Colonic mucosa (tissue), 4 donors: Measurements from ENCODE around the gene KIF16B. TPM values are rescaled to one million over a fixed set of nuclear protein-coding genes. Genes with fewer than 3 reads are reported as not detected.
"Not testable (repeated sequence)": the region's sequence is repeated elsewhere in the genome, so short reads cannot be mapped to it uniquely, and the experiment has no call there.

ENCODE experiments used
- DNase-seq: peaks from one replicate; pipeline ENCODE4 v3.0.0-alpha.2; 2020
- H3K27ac ChIP-seq: fragments of 200-600 bp; one replicate; pipeline ENCODE4 v1.8.0; 2021
- H3K27me3 ChIP-seq: fragments of 200-600 bp; one replicate; pipeline ENCODE4 v1.8.0; 2021
- H3K36me3 ChIP-seq: fragments of 200-600 bp; one replicate; pipeline ENCODE4 v1.8.0; 2021
- H3K4me1 ChIP-seq: fragments of 200-600 bp; one replicate; pipeline ENCODE4 v1.8.0; 2021; ENCODE audit warnings: mild to moderate bottlenecking
- H3K4me3 ChIP-seq: fragments of 200-600 bp; one replicate; pipeline ENCODE4 v1.8.0; 2021
- H3K9ac ChIP-seq, 2 donors: one replicate each; pipeline ENCODE4 v1.7.0; 2013; ENCODE audit warnings: control low read depth in 2 of 2, low read depth in 2 of 2, low read length in 2 of 2
- H3K9me3 ChIP-seq: fragments of 200-600 bp; one replicate; pipeline ENCODE4 v1.8.0; 2021
- CTCF ChIP-seq: fragments of 200-600 bp; IDR thresholded peaks from one replicate; pipeline ENCODE4 v1.8.0; 2022; ENCODE audit warnings: antibody characterized with exemption, mild to moderate bottlenecking
- intact Hi-C: fragments of 100-400 bp; cut with DNase I; formaldehyde crosslinking; loops from one replicate; pipeline ENCODE4 v1.14.1; 2022
- total RNA-seq, 2 donors: library from RNA; stranded (reverse); fragmentation: NEBNext Ultra II Directional in 1 of 2; extraction: Animal tissue kit (Norgen Biotek cat#: 25700) in 1 of 2; gene quantifications; one replicate each; pipeline ENCODE4 v1.2.1, GENCODE V29; 2021
- donor health status: healthy.
- donor health status: DM: no; HTN: no; CAD: no.
- donor health status: DM: no; HTN: no; CAD: no.

KIF16B gene
- total RNA-seq, 2 donors from 2014 or later = 41.6 to 68.7 TPM

GRCh38 chr20:16569246-16570153 is 3.7 kb downstream of the KIF16B start:
- TF ChIP-seq CTCF = no peak
- Histone ChIP-seq H3K36me3 (no peaks in the 10 kb centered on the region), H3K27me3 (no peaks in the 10 kb centered on the region), H3K9ac (no peak overlapping the region), H3K27ac (peak overlapping the region; percentile 52), H3K4me1 (no peaks in the 10 kb centered on the region), H3K4me3 (no peak overlapping the region), H3K9me3 (no peaks in the 10 kb centered on the region)
- intact Hi-C loops = loop anchor here (5.0 kb wide), 1 partner anchor 37 kb away; no protein-coding TSS in a partner anchor
- peak; percentile 68 for DNase-seq

DNA sequence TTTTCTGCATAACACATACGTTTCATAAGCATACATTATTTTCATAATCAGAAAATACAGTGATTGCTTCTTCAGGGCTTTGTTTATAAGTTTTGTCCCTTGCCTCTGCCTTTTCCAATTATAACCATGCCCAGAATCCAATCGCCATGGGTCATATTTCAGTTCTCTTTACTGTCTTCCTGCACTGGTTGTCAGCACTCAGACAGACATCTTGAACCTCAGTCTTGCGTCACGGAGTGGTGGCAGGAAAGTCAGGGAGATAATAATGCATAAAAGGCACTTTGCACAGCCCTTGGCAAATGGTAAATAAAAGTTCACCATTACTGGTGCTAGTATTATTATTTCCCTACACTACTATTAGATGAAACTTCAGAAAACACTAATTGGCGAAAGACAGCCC is 7.2 kb downstream of the KIF16B start:
- Histone ChIP-seq H3K9ac (no peak overlapping the region), H3K36me3 (no peaks in the 10 kb centered on the region), H3K9me3 (no peaks in the 10 kb centered on the region), H3K4me1 (no peaks in the 10 kb centered on the region), H3K27ac (no peak overlapping the region), H3K27me3 (no peaks in the 10 kb centered on the region), H3K4me3 (no peak overlapping the region)
- DNase-seq = no peak
- TF ChIP-seq CTCF = no peak
- intact Hi-C loops = loop anchor here (5.0 kb wide), 1 partner anchor 34 kb away; no protein-coding TSS in a partner anchor

DNA sequence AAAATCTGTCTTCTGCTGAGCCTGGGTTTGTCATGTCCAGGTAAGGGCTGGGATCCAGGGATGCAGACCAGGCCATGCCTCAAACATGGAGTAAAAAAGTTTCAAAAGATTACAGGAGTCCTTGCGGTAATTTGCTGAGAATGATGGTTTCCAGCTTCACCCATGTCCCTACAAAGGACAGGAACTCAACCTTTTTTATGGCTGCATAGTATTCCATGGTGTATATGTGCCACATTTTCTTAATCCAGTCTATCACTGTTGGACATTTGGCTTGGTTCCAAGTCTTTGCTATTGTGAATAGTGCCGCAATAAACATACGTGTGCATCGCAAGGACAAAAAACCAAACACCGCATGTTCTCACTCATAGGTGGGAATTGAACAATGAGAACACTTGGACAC is 9.2 kb downstream of the KIF16B start:
- intact Hi-C loops, H3K27me3 ChIP-seq, H3K4me3 ChIP-seq, H3K4me1 ChIP-seq, H3K27ac ChIP-seq, H3K9me3 ChIP-seq, DNase-seq, H3K36me3 ChIP-seq, H3K9ac ChIP-seq: not testable (repeated sequence)

- Histone ChIP-seq H3K9ac (no peak overlapping the region), H3K27ac (no peak overlapping the region), H3K9me3 (no peaks in the 10 kb centered on the region), H3K36me3 (no peaks in the 10 kb centered on the region), H3K27me3 (no peaks in the 10 kb centered on the region), H3K4me1 (no peaks in the 10 kb centered on the region), H3K4me3 (no peak overlapping the region)
- intact Hi-C loops = no loop called here
- TF ChIP-seq CTCF = no peak
- no peak for DNase-seq
These were observed 10.0 kb downstream of the KIF16B start for GRCh38 chr20:16563066-16563806.

- TF ChIP-seq CTCF = no peak
- Histone ChIP-seq H3K36me3 (no peaks in the 10 kb centered on the region), H3K27ac (no peak overlapping the region), H3K4me1 (no peaks in the 10 kb centered on the region), H3K27me3 (no peaks in the 10 kb centered on the region), H3K4me3 (no peak overlapping the region), H3K9ac (no peak overlapping the region), H3K9me3 (no peaks in the 10 kb centered on the region)
- no peak for DNase-seq
- intact Hi-C loops = no loop called here
These were observed 11.0 kb downstream of the KIF16B start for GRCh38 chr20:16562259-16562658.
